ENCODE measurements around the gene SWT1.

DNA sequence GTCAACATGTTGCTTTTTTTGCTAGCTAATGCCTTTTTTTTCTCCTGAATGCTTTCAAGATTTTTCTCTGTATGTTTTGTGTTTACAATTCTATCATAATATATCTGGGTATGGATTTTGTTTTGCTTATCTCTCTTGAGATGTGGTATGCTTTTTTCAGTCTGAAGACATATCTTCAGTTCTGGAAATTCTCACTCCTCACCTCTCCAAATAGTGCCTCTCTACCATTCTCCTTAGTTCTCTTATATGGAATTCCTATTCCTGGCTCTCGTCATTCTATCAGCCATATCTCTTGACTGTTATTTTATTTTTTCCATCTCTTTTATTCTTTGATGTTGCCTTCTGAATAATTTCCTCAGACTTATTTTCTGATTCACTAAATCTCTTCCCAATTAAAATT is 101.7 kb downstream of the SWT1 start:
- TF ChIP-seq EP300 (IDR thresholded peaks at IDR 0.05), result no peak
- TF ChIP-seq POLR2A (IDR thresholded peaks at IDR 0.05), result no peak
- TF ChIP-seq, protein P1, sequence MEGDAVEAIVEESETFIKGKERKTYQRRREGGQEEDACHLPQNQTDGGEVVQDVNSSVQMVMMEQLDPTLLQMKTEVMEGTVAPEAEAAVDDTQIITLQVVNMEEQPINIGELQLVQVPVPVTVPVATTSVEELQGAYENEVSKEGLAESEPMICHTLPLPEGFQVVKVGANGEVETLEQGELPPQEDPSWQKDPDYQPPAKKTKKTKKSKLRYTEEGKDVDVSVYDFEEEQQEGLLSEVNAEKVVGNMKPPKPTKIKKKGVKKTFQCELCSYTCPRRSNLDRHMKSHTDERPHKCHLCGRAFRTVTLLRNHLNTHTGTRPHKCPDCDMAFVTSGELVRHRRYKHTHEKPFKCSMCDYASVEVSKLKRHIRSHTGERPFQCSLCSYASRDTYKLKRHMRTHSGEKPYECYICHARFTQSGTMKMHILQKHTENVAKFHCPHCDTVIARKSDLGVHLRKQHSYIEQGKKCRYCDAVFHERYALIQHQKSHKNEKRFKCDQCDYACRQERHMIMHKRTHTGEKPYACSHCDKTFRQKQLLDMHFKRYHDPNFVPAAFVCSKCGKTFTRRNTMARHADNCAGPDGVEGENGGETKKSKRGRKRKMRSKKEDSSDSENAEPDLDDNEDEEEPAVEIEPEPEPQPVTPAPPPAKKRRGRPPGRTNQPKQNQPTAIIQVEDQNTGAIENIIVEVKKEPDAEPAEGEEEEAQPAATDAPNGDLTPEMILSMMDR (IDR thresholded peaks at IDR 0.05), result no peak

All from gastroesophageal sphincter (tissue), 3 donors.